Chondrocyte (in vitro differentiated cells): ENCODE results near the gene SMIM44. TPM values are rescaled to one million over a fixed set of nuclear protein-coding genes. Genes with fewer than 3 reads are reported as not detected.
"Not testable (repeated sequence)": the region's sequence is repeated elsewhere in the genome, so short reads cannot be mapped to it uniquely, and the experiment has no call there.

Experiments used
- DNase-seq: peaks from one replicate; pipeline ENCODE4 v3.0.0; 2021; ENCODE audit warnings: mixed read lengths, low spot score
- H3K27ac Mint-ChIP-seq: one replicate; pipeline ENCODE4 v1.8.0; 2021; ENCODE audit warnings: mild to moderate bottlenecking, moderate library complexity, mixed read lengths; ENCODE audit not compliant: unreplicated experiment
- H3K27me3 Mint-ChIP-seq: 2 replicates; pipeline ENCODE4 v1.8.0; 2021; ENCODE audit warnings: low read depth, mixed read lengths
- H3K36me3 Mint-ChIP-seq: 2 replicates; pipeline ENCODE4 v1.8.0; 2021; ENCODE audit warnings: low read depth, mixed read lengths
- H3K4me1 Mint-ChIP-seq: 2 replicates; pipeline ENCODE4 v1.8.0; 2021; ENCODE audit warnings: low read depth, mild to moderate bottlenecking, mixed read lengths
- H3K4me3 Mint-ChIP-seq: one replicate; pipeline ENCODE4 v1.8.0; 2021; ENCODE audit warnings: mild to moderate bottlenecking, moderate library complexity, mixed read lengths; ENCODE audit not compliant: unreplicated experiment
- H3K9me3 Mint-ChIP-seq: 2 replicates; pipeline ENCODE4 v1.8.0; 2021; ENCODE audit warnings: low read depth, mixed read lengths
- total RNA-seq: library from RNA; stranded (reverse); gene quantifications from 3 replicates; pipeline ENCODE4 v1.2.1, GENCODE V29; 2021
- TF ChIP-seq, protein P1 (sequence below): fragments of 200-600 bp; sonication (generic); IDR thresholded peaks from 2 replicates; pipeline ENCODE4 v1.5.0; 2021; ENCODE audit warnings: antibody characterized with exemption, mild to moderate bottlenecking, moderate library complexity

SMIM44 gene
- total RNA-seq, 1 donor from 2014 or later: not detected

DNA sequence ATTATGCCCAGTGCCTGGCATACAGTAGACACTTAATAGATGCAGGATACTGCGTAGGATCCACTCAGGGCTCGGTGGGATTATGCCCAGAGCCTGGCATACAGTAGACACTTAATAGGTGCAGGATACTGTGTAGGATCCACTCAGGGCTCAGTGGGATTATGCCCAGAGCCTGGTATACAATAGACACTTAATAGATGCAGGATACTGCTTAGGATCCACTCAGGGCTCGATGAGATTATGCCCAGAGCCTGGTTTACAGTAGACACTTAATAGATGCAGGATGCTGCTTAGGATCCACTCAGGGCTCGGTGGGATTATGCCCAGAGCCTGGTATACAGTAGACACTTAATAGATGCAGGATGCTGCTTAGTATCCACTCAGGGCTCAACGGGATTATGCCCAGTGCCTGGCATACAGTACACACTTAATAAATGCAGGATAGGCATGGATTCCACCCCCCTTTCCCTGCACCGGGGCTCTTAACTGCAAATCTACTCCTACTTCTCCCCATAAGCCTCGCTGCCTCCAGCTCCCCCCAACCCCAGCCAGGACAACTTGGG is 27.8 kb downstream of the SMIM44 start:
- peaks cover 47% of the 10 kb centered on the region for H3K4me1 Mint-ChIP-seq
- H3K36me3 Mint-ChIP-seq: peaks cover 12% of the 10 kb centered on the region
- peak overlapping the region; percentile 29 for H3K27ac Mint-ChIP-seq
- no peak for DNase-seq
- H3K4me3 Mint-ChIP-seq: no peak overlapping the region
- TF ChIP-seq, protein P1, sequence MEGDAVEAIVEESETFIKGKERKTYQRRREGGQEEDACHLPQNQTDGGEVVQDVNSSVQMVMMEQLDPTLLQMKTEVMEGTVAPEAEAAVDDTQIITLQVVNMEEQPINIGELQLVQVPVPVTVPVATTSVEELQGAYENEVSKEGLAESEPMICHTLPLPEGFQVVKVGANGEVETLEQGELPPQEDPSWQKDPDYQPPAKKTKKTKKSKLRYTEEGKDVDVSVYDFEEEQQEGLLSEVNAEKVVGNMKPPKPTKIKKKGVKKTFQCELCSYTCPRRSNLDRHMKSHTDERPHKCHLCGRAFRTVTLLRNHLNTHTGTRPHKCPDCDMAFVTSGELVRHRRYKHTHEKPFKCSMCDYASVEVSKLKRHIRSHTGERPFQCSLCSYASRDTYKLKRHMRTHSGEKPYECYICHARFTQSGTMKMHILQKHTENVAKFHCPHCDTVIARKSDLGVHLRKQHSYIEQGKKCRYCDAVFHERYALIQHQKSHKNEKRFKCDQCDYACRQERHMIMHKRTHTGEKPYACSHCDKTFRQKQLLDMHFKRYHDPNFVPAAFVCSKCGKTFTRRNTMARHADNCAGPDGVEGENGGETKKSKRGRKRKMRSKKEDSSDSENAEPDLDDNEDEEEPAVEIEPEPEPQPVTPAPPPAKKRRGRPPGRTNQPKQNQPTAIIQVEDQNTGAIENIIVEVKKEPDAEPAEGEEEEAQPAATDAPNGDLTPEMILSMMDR: no peak
- H3K9me3 Mint-ChIP-seq: no peaks in the 10 kb centered on the region
- no peaks in the 10 kb centered on the region for H3K27me3 Mint-ChIP-seq

DNA sequence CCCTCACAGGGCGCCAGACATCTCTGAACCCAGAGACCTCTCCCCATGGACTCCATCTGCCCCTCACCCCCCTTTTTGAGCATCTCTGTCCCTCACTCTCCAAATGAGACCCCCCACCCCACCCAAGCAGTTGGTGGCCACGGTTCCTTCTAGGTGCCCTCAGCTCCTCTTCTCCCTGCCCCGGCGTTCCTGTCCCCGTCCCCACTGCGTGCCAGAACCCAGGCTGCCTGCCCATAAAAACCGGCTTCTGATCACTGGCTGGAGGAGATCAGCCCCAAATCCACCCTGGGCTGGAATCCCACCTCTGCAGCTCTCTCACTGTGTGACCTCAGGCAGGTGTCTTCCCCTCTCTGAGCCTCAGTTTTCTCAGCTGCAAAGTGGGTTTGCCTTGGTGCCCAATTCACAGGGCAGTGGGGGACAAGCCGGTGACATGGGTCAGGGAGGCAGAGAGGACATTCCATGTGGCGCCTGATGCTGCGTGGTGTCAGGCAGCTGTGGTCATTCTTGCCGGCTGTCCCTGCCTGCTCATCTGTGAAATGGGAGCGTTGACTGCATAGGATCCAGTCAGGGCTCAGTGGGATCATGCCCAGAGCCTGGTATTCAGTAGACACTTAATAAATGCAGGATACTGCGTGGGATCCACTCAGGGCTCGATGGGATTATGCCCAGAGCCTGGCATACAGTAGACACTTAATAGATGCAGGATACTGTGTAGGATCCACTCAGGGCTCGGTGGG is 28.4 kb downstream of the SMIM44 start:
- Mint-ChIP-seq H3K4me1 (peaks cover 41% of the 10 kb centered on the region), H3K9me3 (no peaks in the 10 kb centered on the region), H3K36me3 (peaks cover 12% of the 10 kb centered on the region), H3K4me3 (no peak overlapping the region), H3K27ac (no peak overlapping the region), H3K27me3 (no peaks in the 10 kb centered on the region)
- TF ChIP-seq, protein P1: no peak
- DNase-seq: no peak

- no peaks in the 10 kb centered on the region for H3K9me3 Mint-ChIP-seq
- no peak for DNase-seq
- H3K27ac Mint-ChIP-seq: no peak overlapping the region
- no peaks in the 10 kb centered on the region for H3K27me3 Mint-ChIP-seq
- peaks cover 12% of the 10 kb centered on the region for H3K36me3 Mint-ChIP-seq
- H3K4me3 Mint-ChIP-seq: no peak overlapping the region
- H3K4me1 Mint-ChIP-seq: peaks cover 32% of the 10 kb centered on the region
- TF ChIP-seq, protein P1: no peak
These were observed 29.4 kb downstream of the SMIM44 start for GRCh38 chr19:3453840-3454239.

DNA sequence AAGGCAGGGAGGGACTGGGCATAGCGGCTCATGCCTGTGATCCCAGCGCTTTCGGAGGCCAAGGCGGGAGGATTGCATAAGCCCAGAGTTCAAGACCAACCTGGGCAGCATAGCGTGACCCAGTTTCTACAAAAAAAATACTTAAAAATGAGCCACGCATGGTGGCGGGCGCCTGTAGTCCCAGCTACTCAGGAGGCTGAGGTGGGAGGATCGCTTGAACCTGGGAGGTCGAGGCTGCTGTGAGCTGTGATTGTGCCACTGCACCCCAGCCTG is 30.4 kb downstream of the SMIM44 start:
- not testable (repeated sequence) for DNase-seq, H3K4me3 Mint-ChIP-seq, H3K9me3 Mint-ChIP-seq, H3K27me3 Mint-ChIP-seq
- Mint-ChIP-seq H3K36me3 (peaks cover 12% of the 10 kb centered on the region), H3K4me1 (peaks cover 22% of the 10 kb centered on the region), H3K27ac (peak overlapping the region; percentile 32)

DNA sequence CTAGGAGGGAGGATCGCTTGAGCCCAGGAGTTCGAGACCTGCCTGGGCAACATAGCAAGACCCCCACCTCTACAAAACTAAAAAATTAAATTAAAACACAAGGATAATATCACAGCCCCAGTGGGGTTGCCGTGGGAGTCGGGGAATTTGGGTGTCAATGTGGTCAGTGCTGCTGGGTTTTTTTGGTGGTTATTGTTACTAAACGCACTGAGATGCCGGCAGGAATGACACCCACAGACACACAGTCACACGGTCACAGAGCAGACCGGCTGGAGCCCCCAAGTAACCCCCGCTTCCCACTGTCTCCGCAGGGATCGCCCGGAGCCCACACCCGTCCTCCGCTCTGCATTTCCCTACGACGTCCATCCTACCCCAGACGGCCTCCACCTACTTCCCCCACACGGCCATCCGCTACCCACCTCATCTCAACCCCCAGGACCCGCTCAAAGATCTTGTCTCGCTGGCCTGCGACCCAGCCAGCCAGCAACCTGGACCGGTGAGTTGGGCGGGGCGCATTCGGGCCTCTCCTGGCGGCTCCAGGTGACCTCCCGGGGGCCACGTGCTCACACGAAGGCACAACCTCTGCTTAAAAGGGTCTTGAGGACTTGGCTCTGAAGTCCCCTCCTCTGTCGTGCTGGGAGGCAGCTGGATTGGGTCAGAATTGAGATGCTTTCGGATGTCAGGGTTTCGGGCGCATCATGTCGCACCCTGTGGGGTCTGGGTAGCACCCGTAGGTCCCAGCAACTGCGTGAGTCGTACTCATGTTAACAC is 30.9 kb downstream of the SMIM44 start:
- Mint-ChIP-seq H3K27me3 (no peaks in the 10 kb centered on the region), H3K4me1 (peaks cover 17% of the 10 kb centered on the region), H3K36me3 (peaks cover 12% of the 10 kb centered on the region), H3K9me3 (no peaks in the 10 kb centered on the region), H3K4me3 (no peak overlapping the region), H3K27ac (peak overlapping the region; percentile 98)
- no peak for DNase-seq
- TF ChIP-seq, protein P1: no peak
